ENCODE measurements around the gene ACYP1. TPM values are rescaled to one million over a fixed set of nuclear protein-coding genes. Genes with fewer than 3 reads are reported as not detected.
A peak's percentile ranks its signal among the peaks of the same experiment; 100 is the strongest.

Gene ACYP1
- total and polyA plus RNA-seq, 9 of the 15 experiments (the other 6 are each of a cell fraction or from before 2014, with no cell fraction given): 19.9 to 113 (median 52.3) TPM

DNA sequence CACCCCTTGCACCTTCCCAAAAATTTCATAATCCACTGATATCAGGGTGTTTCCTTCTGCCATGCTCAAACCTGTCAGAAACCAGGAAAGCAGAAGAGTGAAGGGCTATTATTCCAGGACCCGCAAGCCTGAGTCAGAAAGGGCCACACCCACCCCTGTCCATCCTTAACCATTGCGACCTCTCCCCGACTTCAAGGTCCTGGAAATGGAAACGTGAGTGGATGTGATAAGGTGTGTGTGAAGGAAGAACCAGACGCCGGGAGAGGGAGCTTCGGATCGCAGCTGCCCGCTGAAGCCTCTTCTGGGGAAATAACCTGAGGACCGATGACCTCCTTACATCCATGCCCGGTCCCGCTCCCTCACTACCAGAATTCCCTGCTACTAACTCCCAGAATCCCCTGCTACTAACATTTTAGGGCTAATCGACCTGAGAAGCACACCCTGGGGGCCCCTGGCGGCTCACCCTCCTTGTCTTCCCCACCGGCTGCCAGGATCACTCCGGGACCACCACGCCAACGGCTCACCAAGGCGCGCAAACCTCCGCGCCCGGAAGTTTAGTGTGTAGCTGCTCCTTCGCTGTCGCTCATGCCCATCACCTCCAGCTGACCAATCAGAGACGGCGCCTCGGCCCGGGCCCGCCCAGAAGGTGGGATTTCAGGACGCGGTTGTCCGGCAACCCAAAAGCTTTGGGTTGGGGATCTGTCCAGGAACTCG lies at the start of gene ACYP1 (continued):
- TF ChIP-seq, protein P1, sequence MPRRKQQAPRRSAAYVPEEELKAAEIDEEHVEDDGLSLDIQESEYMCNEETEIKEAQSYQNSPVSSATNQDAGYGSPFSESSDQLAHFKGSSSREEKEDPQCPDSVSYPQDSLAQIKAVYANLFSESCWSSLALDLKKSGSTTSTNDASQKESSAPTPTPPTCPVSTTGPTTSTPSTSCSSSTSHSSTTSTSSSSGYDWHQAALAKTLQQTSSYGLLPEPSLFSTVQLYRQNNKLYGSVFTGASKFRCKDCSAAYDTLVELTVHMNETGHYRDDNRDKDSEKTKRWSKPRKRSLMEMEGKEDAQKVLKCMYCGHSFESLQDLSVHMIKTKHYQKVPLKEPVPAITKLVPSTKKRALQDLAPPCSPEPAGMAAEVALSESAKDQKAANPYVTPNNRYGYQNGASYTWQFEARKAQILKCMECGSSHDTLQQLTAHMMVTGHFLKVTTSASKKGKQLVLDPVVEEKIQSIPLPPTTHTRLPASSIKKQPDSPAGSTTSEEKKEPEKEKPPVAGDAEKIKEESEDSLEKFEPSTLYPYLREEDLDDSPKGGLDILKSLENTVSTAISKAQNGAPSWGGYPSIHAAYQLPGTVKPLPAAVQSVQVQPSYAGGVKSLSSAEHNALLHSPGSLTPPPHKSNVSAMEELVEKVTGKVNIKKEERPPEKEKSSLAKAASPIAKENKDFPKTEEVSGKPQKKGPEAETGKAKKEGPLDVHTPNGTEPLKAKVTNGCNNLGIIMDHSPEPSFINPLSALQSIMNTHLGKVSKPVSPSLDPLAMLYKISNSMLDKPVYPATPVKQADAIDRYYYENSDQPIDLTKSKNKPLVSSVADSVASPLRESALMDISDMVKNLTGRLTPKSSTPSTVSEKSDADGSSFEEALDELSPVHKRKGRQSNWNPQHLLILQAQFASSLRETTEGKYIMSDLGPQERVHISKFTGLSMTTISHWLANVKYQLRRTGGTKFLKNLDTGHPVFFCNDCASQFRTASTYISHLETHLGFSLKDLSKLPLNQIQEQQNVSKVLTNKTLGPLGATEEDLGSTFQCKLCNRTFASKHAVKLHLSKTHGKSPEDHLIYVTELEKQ (CRISPR knock-in tag; IDR thresholded peaks at IDR 0.05): no peak
- TF ChIP-seq CAMTA2 (CRISPR knock-in tag; conservative IDR thresholded peaks at IDR 0.05): no peak
- no peak for TF ChIP-seq CHD4 (IDR thresholded peaks at IDR 0.05; ENCODE audit: insufficient read depth, insufficient replicate concordance, low read depth, low read length, poor library complexity, severe bottlenecking)
- TF ChIP-seq, protein P2, sequence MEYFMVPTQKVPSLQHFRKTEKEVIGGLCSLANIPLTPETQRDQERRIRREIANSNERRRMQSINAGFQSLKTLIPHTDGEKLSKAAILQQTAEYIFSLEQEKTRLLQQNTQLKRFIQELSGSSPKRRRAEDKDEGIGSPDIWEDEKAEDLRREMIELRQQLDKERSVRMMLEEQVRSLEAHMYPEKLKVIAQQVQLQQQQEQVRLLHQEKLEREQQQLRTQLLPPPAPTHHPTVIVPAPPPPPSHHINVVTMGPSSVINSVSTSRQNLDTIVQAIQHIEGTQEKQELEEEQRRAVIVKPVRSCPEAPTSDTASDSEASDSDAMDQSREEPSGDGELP (CRISPR knock-in tag; IDR thresholded peaks at IDR 0.05; ENCODE audit: borderline replicate concordance): peak; percentile 41; the same call in 1 of the 2 replicates
- TF ChIP-seq SMARCA5 (IDR thresholded peaks at IDR 0.05): no peak
- TF ChIP-seq ZNF696 (CRISPR knock-in tag; conservative IDR thresholded peaks at IDR 0.05): no peak
- no peak for TF ChIP-seq BCOR (IDR thresholded peaks at IDR 0.05)
- no peak for TF ChIP-seq SRF (CRISPR knock-in tag; IDR thresholded peaks at IDR 0.05)
- peak; percentile 91 for TF ChIP-seq NFYB (IDR thresholded peaks at IDR 0.05; ENCODE audit: extremely low read depth, insufficient read length)
- TF ChIP-seq GTF2F1 (IDR thresholded peaks at IDR 0.05; ENCODE audit: low read depth, low read length): no peak
- no peak for TF ChIP-seq NCOR1 (IDR thresholded peaks at IDR 0.05)
- TF ChIP-seq, protein P3, sequence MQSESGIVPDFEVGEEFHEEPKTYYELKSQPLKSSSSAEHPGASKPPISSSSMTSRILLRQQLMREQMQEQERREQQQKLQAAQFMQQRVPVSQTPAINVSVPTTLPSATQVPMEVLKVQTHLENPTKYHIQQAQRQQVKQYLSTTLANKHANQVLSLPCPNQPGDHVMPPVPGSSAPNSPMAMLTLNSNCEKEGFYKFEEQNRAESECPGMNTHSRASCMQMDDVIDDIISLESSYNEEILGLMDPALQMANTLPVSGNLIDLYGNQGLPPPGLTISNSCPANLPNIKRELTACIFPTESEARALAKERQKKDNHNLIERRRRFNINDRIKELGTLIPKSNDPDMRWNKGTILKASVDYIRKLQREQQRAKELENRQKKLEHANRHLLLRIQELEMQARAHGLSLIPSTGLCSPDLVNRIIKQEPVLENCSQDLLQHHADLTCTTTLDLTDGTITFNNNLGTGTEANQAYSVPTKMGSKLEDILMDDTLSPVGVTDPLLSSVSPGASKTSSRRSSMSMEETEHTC (IDR thresholded peaks at IDR 0.05): no peak
- no peak for TF ChIP-seq HNRNPK (IDR thresholded peaks at IDR 0.05; ENCODE audit: low read depth, low read length, poor library complexity, severe bottlenecking)
- no peak for TF ChIP-seq SETDB1 (IDR thresholded peaks at IDR 0.05; ENCODE audit: low read length)
- no peak for TF ChIP-seq HDAC6 (IDR thresholded peaks at IDR 0.05; ENCODE audit: low read depth, low read length)
- TF ChIP-seq RBBP5 (IDR thresholded peaks at IDR 0.05; ENCODE audit: borderline replicate concordance, insufficient read depth, low read length, poor library complexity, severe bottlenecking): peak; percentile 63
- TF ChIP-seq, protein P4, sequence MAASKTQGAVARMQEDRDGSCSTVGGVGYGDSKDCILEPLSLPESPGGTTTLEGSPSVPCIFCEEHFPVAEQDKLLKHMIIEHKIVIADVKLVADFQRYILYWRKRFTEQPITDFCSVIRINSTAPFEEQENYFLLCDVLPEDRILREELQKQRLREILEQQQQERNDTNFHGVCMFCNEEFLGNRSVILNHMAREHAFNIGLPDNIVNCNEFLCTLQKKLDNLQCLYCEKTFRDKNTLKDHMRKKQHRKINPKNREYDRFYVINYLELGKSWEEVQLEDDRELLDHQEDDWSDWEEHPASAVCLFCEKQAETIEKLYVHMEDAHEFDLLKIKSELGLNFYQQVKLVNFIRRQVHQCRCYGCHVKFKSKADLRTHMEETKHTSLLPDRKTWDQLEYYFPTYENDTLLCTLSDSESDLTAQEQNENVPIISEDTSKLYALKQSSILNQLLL (CRISPR knock-in tag; IDR thresholded peaks at IDR 0.05; ENCODE audit: borderline replicate concordance): no peak
- no peak for TF ChIP-seq ZNF780A (CRISPR knock-in tag; IDR thresholded peaks at IDR 0.05)
- TF ChIP-seq LEF1 (IDR thresholded peaks at IDR 0.05): no peak
- no peak for TF ChIP-seq JUND (IDR thresholded peaks at IDR 0.05; ENCODE audit: borderline replicate concordance, low read depth, low read length)
- no peak for TF ChIP-seq JUND (tag; IDR thresholded peaks at IDR 0.05; ENCODE audit: borderline replicate concordance, low read depth, low read length)
- no peak for TF ChIP-seq PPARD (CRISPR knock-in tag; IDR thresholded peaks at IDR 0.05)
